Choroid plexus epithelial cell (primary cell): Measurements from ENCODE around the gene ARHGAP22.

ENCODE experiments used
- DNase-seq: peaks from one replicate; pipeline ENCODE4 v3.0.0-alpha.2; 2010; ENCODE audit warnings: low read depth
- H3K4me3 ChIP-seq: 2 replicates; pipeline ENCODE4 v1.5.1; 2011; ENCODE audit warnings: low read depth, mild to moderate bottlenecking, control low read depth, low read length, moderate library complexity
- CTCF ChIP-seq: conservative IDR thresholded peaks from 2 replicates; pipeline ENCODE4 v1.5.1; 2011; ENCODE audit warnings: low read depth, mild to moderate bottlenecking, control low read depth, inconsistent platforms, low read length, moderate library complexity

ARHGAP22 gene

GRCh38 chr10:48461623-48462481, 143.0 kb downstream of the ARHGAP22 start:
- no peak overlapping the region for H3K4me3 ChIP-seq
- no peak for TF ChIP-seq CTCF
- no peak for DNase-seq

GRCh38 chr10:48460182-48460581, 144.7 kb downstream of the ARHGAP22 start:
- no peak for TF ChIP-seq CTCF
- no peak overlapping the region for H3K4me3 ChIP-seq
- DNase-seq, result no peak

GRCh38 chr10:48459270-48460150, 145.4 kb downstream of the ARHGAP22 start:
- DNase-seq, result no peak
- H3K4me3 ChIP-seq, result no peak overlapping the region
- TF ChIP-seq CTCF, result no peak

GRCh38 chr10:48458662-48459048, 146.2 kb downstream of the ARHGAP22 start:
- no peak for TF ChIP-seq CTCF
- DNase-seq, result no peak
- no peak overlapping the region for H3K4me3 ChIP-seq

GRCh38 chr10:48457949-48458661, 146.8 kb downstream of the ARHGAP22 start:
- no peak for DNase-seq
- H3K4me3 ChIP-seq, result no peak overlapping the region
- TF ChIP-seq CTCF, result no peak

GRCh38 chr10:48456808-48457761, 147.8 kb downstream of the ARHGAP22 start:
- H3K4me3 ChIP-seq, result no peak overlapping the region
- no peak for DNase-seq
- no peak for TF ChIP-seq CTCF
